DMS 273 (cell line): Measurements from ENCODE around the gene MYO3A.
"Not testable (repeated sequence)": the region's sequence is repeated elsewhere in the genome, so short reads cannot be mapped to it uniquely, and the experiment has no call there.

Experiments used
- DNase-seq: peaks from one replicate; lab custom pipeline; 2025; ENCODE audit not compliant: unreplicated experiment; lab: John Stamatoyannopoulos, UW

MYO3A gene

DNA sequence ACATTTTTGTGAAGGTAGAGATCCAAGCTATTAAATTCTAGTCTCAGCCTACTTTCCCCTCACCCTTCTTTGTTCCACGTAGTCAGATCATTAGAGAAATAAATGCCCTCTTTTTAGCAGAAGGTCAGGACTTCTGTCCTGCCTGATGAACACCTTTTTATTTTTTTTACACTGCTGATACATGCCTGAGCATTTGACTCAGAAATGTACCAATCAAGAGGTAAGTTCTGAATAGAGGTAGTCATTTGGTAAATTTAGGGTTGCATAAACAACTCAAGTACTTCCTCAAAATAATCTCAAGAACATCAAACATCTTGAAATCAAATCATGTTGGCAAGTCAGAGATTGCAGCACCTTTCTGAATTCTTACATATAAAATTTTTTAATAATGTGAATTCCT, 133.7 kb downstream of the MYO3A start:
- DNase-seq: no peak

DNA sequence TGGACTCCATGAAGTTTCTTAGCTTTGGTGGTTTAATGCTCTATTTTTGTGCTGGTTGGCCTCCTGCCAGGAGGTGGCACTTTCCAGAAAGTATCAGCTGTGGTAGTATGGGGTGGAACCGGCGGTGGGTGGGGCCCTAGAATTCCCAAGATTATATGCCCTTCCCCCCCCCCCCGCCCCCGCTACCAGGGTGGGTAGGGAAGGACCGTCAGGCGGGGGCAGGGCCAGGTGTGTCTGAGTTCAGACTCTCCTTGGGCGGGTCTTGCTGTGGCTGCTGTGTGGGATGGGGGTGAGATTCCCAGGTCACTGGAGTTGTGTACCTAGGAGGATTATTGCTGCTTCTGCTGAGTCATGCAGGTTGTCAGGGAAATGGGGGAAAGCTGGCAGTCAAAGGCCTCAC, 146.9 kb downstream of the MYO3A start:
- not testable (repeated sequence) for DNase-seq

DNA sequence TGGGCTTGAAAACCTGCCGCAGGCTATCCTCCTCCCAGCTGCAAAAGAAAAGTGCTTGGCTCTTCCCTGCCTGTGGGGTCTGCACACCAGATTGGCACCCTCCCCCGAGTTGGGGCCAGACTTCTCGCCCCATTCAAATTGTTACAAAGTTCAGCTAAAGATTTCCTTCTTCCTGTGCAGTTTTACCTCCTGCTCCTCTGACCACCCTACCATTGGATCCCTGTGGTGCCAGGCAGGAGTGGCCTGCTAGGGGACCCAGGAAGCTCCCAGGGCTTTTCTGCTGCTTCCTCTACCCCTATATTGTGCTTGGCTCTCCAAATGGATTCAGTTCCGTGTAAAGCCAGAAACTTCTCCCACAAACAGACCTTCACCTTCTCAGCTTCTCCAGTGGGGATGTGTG, 147.4 kb downstream of the MYO3A start:
- no peak for DNase-seq

- DNase-seq: no peak
These were observed 151.5 kb downstream of the MYO3A start for GRCh38 chr10:26085549-26085948.

DNA sequence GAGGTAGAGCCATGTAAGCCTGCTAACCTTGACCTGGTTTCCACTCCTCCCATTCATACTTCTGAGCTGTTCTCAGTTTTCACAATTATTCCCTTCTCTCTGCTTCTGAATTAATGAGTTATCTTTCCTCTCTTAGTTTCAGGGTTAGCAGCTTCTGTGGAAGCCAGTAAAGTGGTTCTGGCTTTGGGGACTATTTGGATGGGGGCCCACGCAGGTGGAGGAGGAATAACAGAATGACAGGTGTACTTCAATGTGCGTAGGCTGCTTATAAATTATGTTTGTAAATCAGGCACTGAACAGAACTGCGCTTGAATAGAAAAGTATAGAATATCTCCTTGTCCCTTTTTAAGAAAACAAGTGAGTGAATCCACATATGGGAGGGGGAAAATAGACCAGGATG, 153.6 kb downstream of the MYO3A start:
- no peak for DNase-seq

DNA sequence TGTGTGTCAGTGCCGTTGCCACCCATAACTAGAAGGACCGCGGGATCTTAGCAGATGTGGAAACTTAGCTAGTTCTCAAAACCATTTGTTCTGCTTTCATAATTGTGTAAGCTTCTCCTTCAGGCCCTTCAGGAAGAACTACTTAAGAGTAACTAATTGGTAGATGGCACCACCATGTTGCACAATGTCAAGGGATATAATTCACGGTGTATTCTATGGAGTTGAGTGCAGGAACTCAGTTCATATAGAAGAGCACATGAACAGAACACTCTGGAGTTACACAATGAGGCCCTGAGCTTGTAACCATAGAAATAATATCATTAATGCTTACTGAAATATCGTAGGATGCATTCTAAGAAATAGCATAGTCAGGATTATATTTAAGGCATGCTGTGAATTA, 156.0 kb downstream of the MYO3A start:
- DNase-seq: no peak

GRCh38 chr10:26090762-26091161, 156.7 kb downstream of the MYO3A start:
- no peak for DNase-seq

- no peak for DNase-seq
These were observed 159.2 kb downstream of the MYO3A start for GRCh38 chr10:26093229-26093628.

GRCh38 chr10:26095781-26096180, 161.8 kb downstream of the MYO3A start:
- DNase-seq: no peak

- not testable (repeated sequence) for DNase-seq
These were observed 163.5 kb downstream of the MYO3A start for GRCh38 chr10:26097549-26097948.

- no peak for DNase-seq
These were observed 178.5 kb downstream of the MYO3A start for GRCh38 chr10:26112532-26112931.

GRCh38 chr10:26138613-26139012, 204.6 kb downstream of the MYO3A start:
- no peak for DNase-seq

DNA sequence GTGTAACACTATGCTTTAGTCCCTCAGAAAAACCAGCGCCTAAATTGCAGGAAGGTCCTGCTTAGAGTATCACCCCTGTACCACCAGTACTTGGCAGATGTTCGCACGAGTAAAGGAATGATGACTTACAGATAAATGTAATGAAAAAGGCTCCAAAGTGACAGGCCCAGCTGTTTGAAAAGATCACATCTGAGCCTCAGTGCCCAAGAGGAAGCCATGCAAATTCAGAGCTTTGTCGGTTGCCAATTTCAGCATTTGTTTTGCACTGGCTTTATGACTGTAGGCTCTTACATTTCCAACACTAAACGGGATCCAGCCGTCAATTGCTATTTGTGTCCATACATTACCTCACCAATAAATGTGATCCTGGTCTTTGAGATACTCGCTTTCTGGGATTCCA, 222.0 kb downstream of the MYO3A start:
- DNase-seq: no peak

DNA sequence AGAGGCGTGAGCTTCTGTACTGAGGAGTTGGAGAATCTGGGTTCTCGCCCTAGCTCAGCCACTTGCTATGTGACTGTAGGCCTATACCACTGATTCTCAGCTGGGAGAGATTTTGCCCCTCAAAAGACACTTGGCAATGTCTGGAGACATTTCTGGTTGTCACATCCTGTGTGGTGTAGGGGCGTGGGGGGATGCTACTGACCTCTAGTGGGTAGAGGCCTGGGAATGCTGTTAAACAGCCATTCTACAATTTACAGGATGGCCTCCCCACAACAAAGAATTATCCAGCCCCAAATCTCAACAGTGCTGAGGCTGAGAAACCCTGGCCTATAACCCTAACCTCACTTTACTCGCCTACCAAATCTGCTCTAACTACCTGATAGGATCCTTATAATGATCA, 223.7 kb downstream of the MYO3A start:
- DNase-seq: no peak

GRCh38 chr10:26169466-26169865, 235.4 kb downstream of the MYO3A start:
- DNase-seq: no peak

- DNase-seq: no peak
These were observed 238.1 kb downstream of the MYO3A start for GRCh38 chr10:26172131-26172530.

- DNase-seq: no peak
These were observed 239.8 kb downstream of the MYO3A start for GRCh38 chr10:26173837-26174236.

DNA sequence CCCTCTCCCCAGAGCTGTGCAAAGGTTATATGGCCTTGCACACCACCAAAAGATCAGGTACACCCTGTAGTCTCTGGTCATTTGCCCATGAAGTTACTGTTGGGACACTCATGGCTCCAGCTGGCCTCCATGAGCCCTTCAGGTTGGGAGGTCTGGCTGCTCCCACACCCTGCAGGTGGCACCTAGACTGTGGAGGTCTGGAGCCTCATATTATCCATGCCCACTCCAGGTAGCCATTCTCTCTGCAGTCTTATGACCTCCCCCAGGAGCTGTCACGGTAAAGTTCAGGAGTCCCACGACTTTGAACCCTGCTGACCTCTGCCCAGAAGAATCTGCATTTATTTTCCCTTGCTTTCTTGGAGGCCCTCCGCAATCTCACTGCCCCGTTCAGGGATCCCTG, 243.3 kb downstream of the MYO3A start:
- DNase-seq: no peak

DNA sequence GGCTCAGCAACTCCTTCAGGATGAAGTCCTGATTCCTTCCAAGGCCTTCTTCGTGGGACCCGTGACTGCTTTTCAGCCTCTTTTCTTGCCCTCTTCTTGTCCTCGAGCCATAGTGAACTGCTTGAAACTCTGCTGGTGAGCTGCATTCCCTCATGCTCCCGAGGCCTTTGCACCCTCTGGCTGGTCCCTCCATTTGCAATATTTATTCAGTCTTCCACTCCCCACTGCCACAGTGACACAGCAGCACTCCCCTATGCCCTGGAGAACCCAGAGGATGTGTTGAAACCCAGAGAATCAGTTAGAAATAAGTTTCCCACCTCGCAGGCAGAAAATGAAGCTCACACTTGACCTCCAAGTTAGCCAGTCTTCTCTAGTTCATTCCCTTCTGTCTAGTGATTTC, 260.2 kb downstream of the MYO3A start:
- no peak for DNase-seq

GRCh38 chr10:26197248-26197647, 263.2 kb downstream of the MYO3A start:
- DNase-seq: no peak

GRCh38 chr10:26198119-26198518, 264.1 kb downstream of the MYO3A start:
- DNase-seq: no peak

GRCh38 chr10:26199841-26200240, 265.8 kb downstream of the MYO3A start:
- DNase-seq: no peak

- no peak for DNase-seq
These were observed 271.2 kb downstream of the MYO3A start for GRCh38 chr10:26205223-26205622.
